Measurements from ENCODE around the gene FGGY.

DNA sequence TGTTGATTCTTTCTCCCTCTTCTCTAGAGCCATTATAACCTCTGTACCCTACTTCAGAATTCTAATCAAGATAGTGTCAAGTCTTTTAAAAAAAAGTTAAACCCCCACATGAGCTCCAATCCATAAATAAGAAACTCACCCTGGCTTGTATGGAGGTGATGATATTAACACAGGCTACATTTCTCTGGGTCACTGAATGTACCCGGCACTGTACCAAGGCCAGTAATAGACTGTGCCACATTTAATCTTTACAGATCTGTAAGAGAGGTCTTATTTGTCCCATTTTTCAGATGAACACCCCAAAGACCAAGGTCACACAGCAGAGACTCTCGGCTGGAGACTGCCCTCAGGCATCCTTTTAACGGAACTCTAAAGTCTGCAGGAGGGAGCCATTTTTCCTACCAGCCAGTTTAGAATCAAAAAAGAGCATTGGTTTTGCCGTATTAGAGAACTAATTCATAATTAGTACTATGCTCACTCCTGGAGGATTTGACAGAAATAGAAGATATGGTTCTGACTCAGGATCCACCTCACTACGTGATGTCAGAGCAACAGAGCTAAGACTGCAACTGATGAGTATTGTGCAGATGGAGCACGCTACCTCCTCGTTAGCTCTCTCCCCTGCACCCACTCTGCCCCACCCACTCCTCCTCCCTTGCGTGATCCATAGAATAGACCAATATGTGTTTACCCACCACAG lies 300.7 kb downstream of the FGGY start:
- TF ChIP-seq, protein P1, sequence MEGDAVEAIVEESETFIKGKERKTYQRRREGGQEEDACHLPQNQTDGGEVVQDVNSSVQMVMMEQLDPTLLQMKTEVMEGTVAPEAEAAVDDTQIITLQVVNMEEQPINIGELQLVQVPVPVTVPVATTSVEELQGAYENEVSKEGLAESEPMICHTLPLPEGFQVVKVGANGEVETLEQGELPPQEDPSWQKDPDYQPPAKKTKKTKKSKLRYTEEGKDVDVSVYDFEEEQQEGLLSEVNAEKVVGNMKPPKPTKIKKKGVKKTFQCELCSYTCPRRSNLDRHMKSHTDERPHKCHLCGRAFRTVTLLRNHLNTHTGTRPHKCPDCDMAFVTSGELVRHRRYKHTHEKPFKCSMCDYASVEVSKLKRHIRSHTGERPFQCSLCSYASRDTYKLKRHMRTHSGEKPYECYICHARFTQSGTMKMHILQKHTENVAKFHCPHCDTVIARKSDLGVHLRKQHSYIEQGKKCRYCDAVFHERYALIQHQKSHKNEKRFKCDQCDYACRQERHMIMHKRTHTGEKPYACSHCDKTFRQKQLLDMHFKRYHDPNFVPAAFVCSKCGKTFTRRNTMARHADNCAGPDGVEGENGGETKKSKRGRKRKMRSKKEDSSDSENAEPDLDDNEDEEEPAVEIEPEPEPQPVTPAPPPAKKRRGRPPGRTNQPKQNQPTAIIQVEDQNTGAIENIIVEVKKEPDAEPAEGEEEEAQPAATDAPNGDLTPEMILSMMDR (IDR thresholded peaks at IDR 0.05): no peak
- TF ChIP-seq POLR2AphosphoS5 (IDR thresholded peaks at IDR 0.05): no peak
- no peak for TF ChIP-seq POLR2A (IDR thresholded peaks at IDR 0.05)
